Measurements from ENCODE around the gene RNF145.
"Not testable (repeated sequence)": the region's sequence is repeated elsewhere in the genome, so short reads cannot be mapped to it uniquely, and the experiment has no call there.

RNF145 gene

DNA sequence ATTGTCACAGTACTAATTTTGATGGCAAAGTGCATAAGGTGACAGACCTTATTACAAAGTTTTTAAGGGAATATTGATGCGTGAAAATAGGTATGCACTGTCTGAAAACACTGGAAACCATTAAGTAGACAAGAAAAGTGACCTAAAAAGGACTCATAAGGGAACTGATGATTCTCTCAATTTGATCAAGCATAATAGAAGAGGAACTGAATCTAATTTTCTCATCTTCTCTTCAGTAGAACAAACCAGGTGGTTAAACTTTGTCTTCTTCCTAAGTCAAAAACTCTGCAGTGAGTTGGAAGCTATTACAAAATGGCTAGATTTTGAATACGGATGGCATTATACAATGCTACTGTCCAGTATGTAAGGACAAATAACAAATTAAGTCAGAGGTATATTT is 53.4 kb downstream of the RNF145 start:
- DNase-seq, result no peak

DNA sequence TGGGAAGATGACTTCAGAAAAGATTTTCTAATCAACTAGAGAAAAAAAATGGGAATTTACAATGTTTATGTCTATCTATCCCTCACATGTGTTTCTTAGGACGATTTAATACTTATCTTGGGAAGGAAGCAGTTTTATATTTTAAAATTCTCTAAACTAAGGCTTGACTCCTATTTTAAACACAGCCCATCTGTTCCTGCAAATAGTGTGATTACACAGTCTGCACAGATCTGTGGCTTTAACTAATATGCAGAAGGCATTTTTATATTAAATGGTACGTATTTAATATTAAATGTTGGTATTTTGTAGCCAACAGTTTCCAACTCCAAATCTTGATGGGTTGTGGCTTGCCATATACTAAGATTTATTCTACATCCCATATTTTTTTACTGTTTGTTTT is 56.5 kb downstream of the RNF145 start:
- no peak for DNase-seq

DNA sequence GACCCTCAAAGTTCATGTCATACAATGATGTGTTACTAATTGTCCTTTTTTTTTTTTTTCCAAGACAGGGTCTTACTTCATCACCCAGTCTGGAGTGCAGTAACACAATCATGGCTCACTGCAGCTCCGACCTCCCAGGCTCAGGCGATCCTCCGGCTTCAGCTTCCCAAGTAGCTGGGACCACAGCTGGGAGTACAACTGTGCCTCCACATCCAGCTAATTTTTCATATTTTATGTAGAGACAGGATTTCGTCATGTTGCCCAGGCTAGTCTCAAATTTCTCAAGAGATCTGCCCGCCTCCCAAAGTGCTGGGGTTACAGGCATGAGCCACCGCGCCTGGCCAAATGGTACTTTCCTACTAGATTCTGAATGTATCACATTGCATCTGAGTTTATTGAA is 60.3 kb downstream of the RNF145 start:
- no peak for DNase-seq

DNA sequence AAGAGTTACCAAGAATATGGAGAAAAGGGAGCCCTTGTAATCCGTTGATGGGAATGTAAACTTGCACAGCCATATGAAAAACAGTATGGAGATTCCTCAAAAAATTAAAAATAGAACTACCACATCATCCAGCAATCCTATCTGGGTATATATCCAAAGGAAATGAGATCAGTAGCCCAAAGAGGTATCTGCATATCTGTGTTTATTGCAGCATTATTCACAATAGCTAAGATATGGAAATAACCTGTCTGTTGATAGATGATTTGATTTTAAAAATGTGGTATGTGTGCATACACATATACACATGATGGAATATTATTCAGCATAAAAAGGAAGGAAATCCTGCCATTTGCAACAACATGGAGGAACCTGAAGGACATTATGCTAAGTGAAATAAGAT is 61.4 kb downstream of the RNF145 start:
- no peak for DNase-seq

DNA sequence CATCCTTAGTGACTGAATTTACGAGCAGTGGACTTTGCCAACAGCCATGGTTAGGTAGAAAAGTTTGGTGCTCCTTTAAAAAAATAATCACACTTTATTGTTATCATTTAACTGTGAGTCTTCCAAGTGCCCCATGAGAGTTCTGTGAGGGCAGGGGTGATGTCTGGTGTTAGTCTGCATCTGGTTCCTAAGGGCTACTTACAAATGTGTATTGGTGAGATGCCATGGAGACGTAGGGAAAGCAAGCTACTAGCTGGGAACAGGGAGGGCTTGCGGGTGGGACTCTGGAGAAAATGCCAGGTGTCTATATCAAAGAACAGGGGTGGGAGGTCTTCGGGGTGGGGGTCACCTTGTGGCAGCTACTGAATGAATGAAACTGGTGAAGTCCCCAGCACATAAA is 62.5 kb downstream of the RNF145 start:
- no peak for DNase-seq

DNA sequence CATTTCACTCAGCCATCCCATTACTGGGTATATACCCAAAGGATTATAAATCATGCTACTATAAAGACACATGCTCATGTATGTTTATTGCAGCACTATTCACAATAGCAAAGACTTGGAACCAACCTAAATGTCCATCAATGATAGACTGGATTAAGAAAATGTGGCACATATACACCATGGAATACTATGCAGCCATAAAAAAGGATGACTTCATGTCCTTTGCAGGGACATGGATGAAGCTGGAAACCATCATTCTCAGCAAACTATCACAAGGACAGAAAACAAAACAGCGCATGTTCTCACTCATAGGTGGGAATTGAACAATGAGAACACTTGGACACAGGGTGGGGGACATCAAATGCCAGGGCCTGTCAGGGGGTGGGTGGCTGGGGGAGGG is 64.2 kb downstream of the RNF145 start:
- not testable (repeated sequence) for DNase-seq

DNA sequence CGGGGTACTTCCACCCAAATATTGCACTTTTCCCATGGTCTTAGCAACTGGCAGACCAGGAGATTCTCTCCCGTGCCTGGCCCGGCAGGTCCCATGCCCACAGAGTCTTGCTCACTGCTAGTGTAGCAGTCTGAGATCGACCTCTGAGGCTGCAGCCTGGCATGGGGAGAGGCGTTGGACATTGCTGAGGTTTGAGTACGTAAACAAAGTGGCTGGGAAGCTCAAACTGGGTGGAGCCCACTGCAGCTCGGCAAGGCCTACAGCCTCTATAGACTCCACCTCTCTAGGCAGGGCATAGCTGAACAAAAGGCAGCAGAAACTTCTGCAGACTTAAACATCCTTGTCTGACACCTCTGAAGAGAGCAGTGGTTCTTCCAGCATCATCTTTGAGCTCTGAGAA is 69.6 kb downstream of the RNF145 start:
- DNase-seq, result no peak

DNA sequence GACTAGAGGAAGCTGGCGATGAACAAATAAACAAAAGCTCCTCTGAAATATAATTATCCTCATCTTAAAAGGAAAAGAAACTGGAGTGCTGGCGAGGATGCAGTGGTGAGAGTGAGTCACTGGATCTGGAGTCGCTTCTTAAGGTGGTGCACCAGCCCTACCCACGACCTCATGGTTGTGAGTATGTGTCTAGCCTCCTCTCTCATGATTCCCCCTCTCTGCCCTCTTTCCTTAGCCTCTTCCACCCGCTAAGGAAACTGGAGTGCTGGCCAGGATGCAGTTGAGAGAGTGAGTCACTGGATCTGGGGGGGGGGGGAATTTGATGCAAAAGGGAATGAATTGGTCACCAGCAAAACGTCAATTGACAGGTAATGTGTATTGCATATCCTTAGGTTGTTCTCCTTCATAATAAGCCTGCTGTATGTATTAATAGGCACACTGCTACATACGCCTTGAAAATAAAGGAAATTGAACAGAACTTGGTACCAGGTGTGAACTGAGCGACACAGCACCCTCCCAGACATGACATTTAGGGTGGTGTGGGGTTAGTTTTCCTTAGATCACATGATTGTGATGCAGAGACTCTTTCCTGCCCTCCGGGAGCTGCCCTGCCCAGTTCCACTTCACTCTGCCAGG is 73.3 kb downstream of the RNF145 start:
- DNase-seq, result no peak

DNA sequence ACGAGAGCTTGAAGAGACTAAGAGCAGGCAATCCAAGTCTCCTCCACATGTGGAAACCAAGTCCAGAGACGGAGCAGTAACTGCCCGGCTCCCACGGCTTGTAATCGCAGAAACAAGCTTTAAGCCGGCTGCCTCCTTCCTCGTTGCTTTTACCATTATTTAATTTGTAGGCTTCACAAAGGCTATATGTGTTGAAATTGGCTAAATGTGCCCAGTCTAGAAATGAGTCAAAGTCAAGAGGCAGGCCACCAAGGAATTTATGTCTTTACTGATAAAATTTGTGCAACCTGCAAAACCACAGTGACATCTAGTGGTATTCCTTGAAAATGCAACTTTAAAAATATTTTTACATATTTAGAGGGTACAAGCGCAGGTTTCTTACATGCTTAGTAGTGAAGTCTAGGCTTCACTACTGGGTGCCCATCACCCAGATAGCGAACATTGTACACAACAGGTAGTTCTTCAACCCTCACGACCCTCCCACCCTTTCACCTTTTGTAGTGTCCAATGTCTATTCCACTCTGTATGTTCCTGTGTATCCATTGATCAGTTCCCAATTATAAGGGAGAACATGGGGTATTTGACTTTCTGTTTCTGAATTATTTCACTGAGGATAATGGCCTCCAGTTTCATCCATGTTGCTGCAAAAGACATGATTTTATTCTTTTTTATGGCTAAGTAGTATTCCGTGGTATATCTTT is 76.2 kb downstream of the RNF145 start:
- no peak for DNase-seq

DNA sequence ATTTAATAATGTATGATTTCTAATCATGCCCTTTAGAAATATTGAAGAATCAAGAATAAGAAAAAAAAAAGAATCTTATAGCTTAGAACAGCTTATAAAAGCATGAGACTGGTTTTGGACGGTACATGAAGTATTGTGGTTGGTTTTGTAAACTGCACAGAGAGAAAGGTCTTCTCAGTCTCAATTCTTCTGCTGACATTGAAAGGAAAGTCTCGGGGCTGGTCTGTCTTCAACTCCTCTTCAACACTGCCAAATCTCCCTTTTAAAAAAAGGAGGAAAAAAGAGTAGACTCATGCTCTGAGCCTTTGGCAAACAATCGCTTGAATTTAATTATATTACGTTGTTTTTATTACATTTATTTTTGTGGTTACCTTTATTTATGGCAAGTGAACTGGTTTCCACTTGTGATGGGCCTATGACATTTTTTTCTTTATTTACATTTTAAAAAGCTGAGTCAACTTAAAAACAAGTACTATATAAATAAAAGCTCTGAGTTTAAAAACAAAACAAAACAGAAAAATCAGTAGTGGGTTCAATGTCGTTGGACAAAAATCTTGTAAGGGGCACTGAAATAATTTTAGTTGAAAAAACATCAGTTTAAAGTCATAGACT is 76.8 kb downstream of the RNF145 start:
- DNase-seq, result no peak

DNA sequence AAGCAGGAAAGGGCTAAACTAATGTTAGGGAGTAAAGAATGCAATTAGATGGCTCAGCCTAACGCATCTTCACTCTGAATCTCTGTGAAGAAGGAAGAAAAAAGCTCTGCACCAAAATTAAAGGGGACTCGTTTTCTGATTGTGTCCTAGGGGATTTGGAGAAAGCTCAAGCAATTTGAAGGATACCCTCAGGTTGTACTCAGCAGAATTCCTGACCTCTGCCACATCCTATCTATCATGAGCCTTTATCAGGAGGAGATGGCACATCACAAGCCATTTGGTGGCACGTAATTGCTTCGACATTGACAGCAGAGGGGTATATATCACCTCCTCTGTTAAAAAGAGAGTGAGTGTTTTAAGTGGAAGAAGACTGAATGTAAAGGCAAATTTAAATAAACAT is 77.4 kb downstream of the RNF145 start:
- DNase-seq, result no peak

DNA sequence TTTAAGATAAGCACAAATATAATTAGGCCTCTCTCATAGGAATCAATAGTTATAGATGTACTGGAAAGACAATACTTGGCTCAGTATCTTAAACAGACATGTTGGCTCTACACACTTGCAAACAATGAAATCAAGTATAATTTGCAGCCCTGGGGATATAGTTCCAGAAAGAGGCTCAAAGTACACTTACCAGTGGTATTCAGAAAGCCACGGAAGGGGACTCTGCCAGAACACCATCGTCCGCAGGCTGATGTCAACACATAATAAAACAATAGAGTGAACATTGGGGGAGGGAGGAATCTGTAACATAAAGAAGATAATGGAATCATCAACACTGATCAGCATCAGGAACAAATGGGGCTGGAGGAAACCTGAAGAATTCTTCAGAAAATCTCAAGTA is 78.5 kb downstream of the RNF145 start:
- no peak for DNase-seq

DNA sequence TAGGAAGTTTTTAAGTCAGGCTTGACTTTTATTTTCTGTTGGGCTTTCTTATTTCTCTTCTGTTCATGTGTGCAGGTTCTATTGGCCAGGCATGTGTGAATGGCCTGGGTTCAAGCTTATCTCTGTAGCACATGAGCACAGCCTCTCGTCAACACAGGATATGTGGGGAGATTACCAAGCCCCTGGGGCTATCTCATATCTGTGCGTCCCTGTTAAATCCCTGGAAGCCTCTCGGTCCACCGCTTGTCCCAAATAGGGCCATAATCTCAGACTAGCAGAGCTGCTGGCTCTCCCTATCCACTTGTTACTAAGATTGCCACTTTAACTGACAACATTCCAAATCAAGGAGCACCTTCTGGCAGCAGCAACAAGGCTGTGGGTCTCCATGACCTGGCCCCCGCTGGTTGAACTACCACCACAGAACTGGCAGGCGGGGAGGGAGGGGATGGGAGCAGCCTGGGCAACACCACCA is 81.2 kb downstream of the RNF145 start:
- DNase-seq, result no peak

DNA sequence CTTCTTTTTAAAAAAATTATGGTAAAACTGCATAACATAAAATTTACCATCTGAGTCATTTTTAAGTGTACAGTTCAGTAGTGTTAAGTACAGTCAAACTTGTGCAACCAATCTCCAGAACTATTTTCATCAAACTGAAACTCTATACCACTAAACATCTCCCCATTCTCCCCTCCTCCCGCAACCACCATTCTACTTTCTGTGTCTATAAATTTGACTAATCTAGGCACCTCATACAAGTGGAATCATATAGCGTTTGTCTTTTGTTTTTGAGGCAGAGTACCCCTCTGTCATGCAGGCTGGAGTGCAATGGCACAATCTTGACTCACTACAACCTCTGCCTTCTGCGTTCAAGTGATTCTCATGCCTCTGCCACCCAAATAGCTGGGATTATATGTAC is 85.7 kb downstream of the RNF145 start:
- no peak for DNase-seq

DNA sequence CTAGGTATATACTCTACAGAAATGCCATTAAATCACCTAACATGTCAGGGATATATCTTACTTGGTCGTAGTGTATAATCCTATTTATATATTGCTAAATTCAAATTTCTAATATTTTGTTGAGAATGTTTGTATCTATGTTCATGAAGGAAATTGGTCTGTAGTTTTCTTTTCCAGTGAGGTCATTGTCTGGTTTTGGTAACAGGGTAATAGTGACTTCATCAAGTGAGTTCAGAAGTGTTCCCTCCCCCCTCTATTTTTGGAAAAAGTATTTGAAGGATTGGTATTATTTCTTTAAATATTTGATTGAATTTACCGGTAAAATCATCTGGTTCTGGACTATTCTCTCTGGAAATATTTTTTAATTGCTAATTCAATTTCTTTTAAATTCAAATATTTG is 86.2 kb downstream of the RNF145 start:
- DNase-seq, result no peak

DNA sequence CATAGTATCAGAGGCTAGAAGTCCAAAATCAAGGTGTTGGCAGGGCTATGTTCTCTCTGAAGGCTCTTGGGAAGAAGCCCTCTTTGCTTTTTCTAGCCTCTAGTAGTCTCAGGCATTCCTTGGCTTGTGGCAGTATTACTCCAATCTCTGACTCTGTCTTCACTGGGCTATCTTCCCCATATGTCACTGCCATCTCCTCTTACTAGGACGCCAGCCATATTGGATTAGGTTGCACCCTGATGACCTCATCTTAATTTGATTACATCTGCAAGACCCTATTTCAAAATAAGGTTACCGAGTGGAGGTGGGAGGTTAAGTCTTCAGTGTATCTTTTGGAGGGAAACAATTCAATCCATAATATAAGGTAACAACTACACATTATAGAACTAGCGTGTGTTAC is 88.3 kb downstream of the RNF145 start:
- DNase-seq, result no peak

DNA sequence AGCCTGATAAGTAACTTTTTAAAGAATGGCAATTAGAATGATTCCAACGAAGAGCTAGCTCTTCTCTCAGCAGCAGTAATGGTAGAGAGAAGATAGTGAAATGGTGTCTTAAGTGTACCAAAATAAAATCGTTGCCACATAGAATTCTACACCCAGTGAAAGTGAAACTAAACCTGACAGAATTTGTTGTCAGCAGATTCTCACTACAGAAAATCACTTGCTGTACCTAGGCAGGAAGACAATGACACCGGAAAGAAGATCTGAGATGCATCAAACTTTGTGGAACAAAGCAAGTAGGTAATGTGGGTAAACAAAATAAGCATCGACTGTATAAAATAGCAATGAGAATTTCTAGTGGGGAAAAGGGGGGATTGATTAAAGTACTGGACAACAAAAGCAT is 88.9 kb downstream of the RNF145 start:
- DNase-seq, result no peak

DNA sequence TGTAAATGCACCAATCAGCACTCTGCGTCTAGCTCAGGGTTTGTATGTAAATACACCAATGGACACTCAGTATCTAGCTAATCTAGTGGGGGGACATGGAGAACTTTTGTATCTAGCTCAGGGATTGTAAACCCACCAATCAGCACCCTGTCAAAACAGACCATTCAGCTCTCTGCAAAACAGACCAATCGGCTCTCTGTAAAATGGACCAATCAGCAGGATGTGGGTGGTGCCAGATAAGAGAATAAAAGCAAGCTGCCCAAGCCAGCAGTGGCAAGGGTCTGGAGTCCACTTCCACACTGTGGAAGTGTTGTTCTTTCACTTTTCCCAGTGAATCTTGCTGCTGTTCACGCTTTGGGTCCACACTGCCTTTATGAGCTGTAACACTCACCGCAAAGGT is 89.5 kb downstream of the RNF145 start:
- not testable (repeated sequence) for DNase-seq

DNA sequence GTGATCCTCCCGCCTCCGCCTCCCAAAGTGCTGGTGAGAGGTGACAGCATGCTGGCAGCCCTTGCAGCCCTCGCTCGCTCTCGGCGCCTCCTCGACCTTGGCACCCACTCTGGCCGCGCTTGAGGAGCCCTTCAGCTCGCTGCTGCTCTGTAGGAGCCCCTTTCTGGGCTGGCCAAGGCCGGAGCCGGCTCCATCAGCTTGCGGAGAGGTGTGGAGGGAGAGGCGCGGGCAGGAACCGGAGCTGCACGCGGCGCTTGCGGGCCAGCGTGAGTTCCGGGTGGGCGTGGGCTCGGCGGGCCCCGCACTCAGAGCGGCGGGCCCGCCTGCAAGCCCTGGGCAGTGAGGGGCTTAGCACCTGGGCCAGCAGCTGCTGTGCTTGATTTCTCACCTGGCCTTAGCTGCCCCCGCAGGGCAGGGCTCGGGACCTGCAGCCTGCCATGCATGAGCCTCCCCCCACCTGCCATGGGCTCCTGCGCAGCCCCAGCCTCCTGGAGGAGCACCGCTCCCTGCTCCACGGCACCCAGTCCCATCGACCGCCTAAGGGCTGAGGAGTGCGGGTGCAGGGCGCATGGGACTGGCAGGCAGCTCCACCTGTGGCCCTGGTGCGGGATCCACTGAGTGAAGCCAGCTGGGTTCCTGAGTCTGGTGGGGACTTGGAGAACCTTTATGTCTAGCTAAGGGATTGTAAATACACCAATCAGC is 90.2 kb downstream of the RNF145 start:
- not testable (repeated sequence) for DNase-seq

DNA sequence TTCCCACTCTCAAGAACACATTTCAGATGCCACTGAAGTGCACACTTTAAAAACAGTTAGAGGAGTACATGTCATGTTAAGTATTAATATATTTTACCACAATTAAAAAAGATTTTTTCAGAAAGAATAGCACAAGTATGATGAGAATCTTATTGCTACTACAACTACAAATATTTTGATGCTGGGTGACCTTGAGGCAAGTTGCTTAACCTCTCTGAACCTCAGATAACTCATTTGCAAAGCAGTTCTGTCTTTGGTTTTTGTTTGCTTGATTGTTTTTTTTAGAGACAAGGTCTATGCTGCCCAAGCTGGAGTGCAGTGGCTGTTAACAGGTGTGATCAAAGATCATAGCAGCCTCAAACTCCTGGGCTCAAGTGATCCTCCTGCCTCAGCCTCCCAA is 95.9 kb downstream of the RNF145 start:
- DNase-seq, result no peak

DNA sequence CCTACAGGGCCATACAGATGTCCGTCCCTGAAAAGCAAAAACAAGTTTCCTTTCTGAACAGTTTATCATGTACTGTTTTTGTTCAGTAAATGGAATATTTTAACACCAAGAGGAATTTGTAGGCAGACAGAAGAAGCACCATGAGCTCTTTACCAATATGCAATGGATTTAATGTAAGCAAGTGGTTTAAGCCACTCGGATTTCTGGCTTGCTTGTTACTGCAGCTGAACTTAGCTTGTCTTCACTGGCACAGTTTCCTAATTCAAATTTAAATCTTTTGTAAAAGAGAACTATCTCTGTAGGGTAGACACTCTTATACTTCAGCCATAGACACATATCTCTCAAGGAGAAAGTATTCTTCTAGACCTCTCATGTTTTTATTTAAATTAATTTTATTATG is 96.9 kb downstream of the RNF145 start:
- no peak for DNase-seq

Data from activated naive CD4-positive, alpha-beta T cell treated with Interleukin-2 at 50 U/mL for 16 hours (primary cell).